ENCODE data around the gene SUMO2.
A peak's percentile ranks its signal among the peaks of the same experiment; 100 is the strongest.
"Not testable (repeated sequence)": the region's sequence is repeated elsewhere in the genome, so short reads cannot be mapped to it uniquely, and the experiment has no call there.

SUMO2 gene

GRCh38 chr17:75182569-75183436 is at the start of gene SUMO2:
TSS of gene SUMO2 (minus strand) at chr17:75182959. CDS start at chr17:75182834, 125 bp downstream.
- peak; percentile 55 for DNase-seq (ENCODE audit: low read depth)

DNA sequence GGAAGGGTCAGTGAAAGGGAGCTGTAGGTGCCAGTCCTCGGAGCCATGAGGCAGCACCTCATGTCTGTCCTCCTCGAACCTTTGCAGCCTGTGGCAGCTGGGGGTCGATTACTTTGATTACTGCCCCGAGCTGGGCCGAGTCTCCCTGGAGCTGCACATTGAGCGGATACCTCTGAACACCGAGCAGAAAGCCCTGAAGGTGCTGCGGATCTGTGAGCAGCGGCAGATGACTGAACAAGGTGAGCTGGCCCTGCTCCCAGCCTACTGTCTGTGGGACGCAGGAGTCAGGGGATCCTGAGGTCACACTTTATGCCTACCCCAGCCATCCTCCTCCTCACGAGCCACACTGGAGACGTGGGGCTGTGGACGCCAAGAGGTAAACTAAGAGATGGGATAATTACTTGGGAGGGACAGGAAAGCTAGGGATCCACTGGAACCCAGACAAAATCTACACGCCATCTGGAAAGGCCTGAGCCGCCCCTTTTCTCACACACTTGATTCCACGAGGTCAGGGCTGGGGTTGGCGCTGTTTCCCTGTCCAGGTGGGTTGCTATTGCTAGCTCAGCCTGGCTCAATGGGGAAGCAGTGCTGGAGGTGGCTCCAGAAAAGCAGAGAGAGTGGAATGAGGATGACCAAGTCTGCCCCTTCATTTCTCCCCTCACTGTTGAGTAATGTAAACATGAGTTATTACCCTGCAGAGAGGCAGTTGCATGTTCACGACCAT is 49.1 kb upstream of the SUMO2 start:
- DNase-seq (ENCODE audit: low read depth): no peak

- DNase-seq (ENCODE audit: low read depth): no peak
These were observed 48.3 kb upstream of the SUMO2 start for GRCh38 chr17:75231071-75231470.

DNA sequence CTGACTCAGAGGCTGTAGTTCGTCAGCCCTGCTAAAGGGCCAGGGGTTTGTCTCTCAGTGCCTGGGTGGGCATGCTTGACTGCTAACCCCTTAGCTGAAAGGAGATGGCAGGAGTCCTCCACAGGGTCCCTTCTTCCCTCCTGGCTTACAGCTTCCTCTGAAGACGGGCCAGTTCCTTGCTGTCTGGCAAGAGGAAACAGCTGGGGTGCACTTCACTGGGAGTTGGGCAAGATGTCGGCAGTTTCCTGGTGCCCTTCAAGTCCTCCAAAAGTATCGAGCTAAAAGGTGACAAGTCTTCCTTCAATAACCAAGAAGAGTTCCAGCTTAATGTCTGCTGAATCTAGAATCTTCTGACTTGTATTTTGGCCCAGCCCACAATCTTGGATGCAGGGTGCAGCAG is 46.1 kb upstream of the SUMO2 start:
- DNase-seq (ENCODE audit: low read depth): no peak

DNA sequence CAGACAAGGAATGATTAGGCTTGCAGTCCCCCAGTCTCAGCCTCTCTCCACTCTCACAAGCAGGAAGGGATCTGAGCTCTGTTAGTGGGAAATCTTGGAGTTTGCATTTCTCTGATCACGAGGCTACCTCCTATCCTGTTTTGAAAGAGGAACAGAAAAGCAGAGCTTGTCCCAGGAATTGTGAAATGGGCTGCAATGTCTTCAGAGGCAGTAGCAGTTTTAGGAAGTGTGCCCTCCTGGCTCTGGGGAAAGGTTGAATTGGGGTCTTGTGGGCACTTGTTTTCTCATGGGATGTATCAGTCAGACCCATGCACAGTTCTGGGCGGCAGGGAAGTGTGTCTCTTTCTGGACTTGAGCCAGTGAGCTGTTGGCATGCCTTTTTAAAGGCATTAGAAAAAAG is 45.5 kb upstream of the SUMO2 start:
- no peak for DNase-seq (ENCODE audit: low read depth)

- no peak for DNase-seq (ENCODE audit: low read depth)
These were observed 45.0 kb upstream of the SUMO2 start for GRCh38 chr17:75227729-75228128.

DNA sequence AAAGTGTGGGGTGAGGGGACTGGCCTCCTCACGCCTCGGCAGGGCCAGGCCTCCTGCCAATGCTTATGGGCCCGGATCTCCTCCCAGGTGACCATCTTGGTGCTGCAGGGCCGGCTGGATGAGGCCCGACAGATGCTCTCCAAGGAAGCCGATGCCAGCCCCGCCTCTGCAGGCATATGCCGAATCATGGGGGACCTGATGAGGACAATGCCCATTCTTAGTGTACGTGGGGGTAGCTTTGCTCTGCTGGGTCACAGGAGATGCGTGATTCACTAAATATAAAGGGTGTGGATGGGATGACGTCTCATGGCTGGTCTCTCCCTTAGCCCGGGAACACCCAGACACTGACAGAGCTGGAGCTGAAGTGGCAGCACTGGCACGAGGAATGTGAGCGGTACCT is 42.3 kb upstream of the SUMO2 start:
- no peak for DNase-seq (ENCODE audit: low read depth)

DNA sequence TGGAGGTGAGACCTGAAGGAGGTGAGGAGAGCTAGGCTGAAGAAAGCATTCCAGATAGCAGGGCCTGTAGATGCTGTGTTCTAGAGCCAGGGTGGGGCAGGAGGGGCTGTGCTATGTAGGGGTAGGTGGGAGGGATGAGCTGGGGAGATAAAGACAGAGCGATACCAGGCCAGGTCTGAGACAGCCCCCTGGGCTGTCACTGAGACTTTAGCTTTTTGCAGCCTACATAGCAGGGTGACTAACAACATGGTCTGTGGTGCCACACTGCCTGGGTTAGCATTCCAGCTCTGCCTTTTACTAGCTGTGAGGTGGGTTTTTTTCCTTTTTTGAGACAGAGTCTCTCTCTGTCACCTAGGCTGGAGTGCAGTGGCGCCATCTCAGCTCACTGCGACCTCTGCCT is 37.1 kb upstream of the SUMO2 start:
- no peak for DNase-seq (ENCODE audit: low read depth)

- no peak for DNase-seq (ENCODE audit: low read depth)
These were observed 35.4 kb upstream of the SUMO2 start for GRCh38 chr17:75218131-75218530.

- no peak for DNase-seq (ENCODE audit: low read depth)
These were observed 26.3 kb upstream of the SUMO2 start for GRCh38 chr17:75209061-75209460.

GRCh38 chr17:75208161-75208560 is 25.4 kb upstream of the SUMO2 start:
- DNase-seq (ENCODE audit: low read depth): no peak

DNA sequence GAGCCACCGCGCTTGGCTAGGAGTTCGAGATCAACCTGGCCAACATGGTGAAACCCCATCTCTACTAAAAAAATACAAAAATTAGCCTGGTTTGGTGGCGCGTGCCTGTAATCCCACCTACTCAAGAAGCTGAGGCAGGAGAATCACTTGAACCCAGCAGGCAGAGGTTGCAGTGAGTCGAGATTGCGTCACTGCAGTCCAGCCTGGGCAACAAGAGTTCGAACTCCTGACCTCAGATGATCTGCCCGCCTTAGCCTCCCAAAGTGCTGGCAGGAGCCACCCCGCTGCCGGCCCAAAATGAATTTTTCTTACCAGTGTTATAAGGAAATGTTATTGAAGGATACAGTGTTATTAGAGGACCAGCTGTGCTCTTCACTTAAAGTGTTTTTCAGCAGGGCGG is 25.0 kb upstream of the SUMO2 start:
- DNase-seq (ENCODE audit: low read depth): no peak

DNA sequence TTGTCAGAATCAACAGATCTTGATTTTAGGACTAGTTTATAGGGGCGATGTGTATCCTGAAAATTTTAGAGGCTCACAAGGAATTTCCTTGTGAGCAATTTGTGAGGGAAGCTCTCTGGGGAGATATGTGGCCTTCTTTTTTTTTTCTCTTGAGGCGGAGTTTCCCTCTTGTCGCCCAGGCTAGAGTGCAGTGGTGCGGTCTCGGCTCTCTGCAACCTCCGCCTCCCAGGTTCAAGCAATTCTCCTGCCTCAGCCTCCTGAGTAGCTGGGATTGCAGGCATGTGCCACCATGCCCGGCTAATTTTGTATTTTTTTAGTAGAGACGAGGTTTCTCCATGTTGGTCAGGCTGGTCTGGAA is 24.3 kb upstream of the SUMO2 start:
- not testable (repeated sequence) for DNase-seq (ENCODE audit: low read depth)

DNA sequence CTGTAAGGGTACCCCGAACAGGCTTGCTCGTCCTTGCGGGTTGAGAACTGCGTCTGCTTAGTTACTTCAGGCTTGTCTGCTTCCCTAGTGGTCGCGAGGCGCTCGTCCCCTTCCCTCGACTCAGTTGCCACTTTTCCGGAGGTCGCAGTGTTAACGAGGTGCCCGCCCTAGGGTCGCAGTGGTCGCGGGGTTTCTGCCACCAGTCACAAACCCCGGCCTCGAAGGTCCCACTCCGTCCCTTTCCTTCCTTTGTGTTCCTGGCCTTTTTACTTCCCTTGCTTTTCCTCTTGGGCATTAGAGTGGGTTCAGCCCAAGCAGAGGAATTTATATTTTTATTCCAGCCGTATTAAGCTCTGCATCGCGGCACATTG is 23.0 kb upstream of the SUMO2 start:
- DNase-seq (ENCODE audit: low read depth): no peak

DNA sequence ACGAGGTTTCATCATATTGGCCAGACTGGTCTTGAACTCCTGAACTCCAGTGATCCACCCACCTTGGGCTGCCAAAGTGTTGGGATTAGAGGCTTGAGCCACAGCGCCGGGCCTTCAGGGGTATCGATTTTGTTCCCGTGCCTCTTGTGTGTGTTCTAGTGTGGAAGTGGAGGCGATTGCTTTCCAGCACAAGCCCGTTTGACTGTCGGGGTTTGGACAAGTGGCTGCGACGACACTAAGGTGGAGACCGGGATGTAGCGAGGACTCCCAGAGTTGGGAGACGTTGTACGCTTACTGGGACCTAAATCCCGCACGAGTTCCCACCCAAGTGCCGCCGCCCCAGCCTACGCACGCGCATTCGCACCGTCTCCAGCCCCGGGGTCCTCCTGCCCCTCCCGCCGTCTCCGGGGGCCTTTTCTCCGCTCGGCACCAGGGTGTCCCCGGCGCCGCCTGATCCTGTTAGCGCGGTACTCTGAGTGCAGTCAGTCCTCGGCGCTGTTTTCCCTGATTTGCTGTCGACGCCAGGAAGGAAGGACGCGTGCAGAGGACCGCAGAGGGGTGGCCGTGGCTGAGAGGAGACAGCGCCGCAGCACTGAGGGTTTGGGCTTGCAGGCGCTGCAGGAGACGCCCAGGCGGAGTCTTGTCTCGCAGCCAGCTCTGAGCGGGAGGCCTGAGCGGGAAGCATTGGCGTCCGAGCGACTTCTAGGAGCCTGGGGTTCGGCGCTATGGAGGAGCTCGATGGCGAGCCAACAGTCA is 22.5 kb upstream of the SUMO2 start, which contains the start of gene NUP85:
TSS of gene NUP85 (plus strand) at position 643 of the 756 bp plus-strand sequence. CDS start at position 726, 83 bp downstream.
- DNase-seq (ENCODE audit: low read depth): peak; percentile 60

DNA sequence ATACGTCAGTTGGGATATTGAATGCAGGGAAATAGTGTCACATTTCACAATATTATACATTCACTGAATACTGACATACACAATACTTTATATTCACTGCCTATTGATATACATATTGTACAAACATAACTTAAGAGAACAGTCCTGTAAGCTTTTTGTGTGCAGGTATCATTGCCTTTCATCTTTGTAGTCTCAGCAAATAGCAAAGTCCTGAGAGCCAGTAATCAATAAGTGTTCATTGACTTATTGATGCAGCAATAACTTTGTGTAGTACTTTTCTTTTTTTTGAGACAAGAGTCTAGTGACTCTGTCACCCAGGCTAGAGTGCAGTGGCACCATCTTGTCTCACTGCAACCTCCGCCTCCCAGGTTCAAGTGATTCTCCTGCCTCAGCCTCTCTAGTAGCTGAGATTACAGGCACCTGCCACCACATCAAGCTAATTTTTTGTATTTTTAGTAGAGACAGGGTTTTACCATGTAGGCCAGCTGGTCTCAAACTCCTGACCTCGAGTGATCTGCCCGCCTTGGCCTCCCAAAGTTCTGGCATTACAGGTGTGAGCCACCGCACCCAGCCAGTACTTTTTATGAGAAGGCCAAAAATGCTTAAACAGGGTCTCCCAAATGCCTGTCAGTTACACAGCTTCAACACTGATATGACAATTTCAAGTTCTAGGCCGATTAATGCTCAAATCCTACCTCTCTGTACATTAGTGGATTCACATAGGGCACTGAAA is 17.3 kb upstream of the SUMO2 start:
- DNase-seq (ENCODE audit: low read depth): no peak

DNA sequence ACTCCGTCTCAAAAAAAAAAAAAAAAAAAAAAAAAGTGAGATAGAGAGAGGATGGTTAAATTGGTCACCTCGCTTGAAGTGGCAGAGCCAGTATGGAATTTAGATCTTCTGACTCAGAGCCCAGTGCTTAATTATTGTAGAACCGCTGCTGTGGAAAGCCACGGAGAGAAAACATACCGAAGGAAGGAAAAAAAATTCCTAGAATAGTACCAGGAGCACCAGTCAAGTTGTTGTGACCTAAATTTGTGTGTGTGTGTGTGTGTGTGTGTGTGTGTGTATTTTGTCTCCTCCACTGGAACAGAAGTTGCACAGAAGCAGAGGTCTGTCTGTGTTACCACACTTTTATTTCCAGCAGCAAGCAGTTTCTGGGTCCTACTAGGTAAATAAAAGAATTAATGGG is 12.1 kb upstream of the SUMO2 start:
- no peak for DNase-seq (ENCODE audit: low read depth)

- DNase-seq (ENCODE audit: low read depth): no peak
These were observed 8.8 kb upstream of the SUMO2 start for GRCh38 chr17:75191584-75191983.

DNA sequence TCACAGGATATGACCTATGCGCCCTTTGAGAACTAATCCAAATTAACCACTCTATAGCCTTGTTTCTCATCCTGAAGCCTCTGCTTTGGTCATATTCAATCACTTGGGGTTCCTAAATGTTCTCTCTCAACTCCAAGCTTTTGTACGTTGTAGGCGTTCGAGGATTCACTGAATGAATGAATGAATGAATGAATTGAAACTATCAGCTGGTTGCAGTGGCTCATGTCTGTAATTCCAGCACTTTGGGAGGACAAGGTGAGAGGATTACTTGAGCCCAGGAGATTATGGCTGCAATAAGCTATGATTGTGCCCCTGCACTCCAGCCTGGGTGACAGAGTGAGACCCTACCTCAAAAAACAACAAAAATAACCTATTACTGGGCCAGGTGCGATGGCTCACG is 5.9 kb upstream of the SUMO2 start:
- no peak for DNase-seq (ENCODE audit: low read depth)

DNA sequence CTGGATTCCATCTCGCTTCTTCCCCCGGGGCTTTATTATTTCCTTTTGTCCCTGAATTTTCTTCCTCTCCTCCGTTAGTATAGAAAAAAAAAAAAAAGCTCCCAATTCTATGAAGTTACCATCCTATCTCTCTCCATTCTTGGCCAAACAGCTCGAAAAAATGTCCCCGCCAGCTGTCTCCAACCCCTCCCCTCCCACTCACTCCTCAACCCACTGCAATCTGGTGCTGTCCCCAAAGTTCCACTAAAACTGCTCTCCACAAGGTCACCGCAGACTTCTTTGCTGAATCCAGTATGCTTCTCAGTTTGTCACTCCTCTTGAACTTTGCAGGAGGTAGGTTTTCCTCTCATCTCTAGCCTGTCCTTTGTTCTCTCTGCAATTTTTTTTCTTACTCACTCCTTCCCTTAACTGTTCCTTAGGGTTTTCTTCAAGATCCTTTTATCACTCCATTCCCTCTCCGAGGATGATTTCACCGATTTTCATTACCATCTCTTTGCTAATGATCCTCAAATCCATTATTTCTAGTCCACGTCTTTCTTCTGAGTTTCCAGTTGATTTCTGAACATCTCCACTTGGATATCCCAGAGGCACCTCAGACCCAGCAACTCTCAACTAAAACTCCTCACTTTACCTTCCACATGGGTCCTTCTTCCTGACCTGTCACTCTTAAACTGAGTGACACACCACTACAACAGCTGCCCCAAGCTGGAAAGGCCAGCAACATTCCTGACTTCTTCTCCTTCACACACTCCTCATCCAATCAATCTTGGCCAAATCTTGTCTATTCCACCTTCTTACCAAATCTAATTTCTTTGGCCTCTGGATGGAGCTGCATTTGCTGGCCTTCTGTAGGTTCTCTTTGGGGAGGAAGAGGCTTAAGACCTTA is 1.5 kb upstream of the SUMO2 start:
- DNase-seq (ENCODE audit: low read depth): no peak

GRCh38 chr17:75182319-75182568 is 515 bp downstream of the SUMO2 start:
- DNase-seq (ENCODE audit: low read depth): no peak

All from GM04503 (cell line).